GM18502 (cell line): ENCODE measurements around the gene MIPOL1.
"Not testable (repeated sequence)": the region's sequence is repeated elsewhere in the genome, so short reads cannot be mapped to it uniquely, and the experiment has no call there.

Source experiments
- ATAC-seq: cut with Tn5 transposase; IDR thresholded peaks from one replicate; pipeline ENCODE4 v1.9.1; 2021; ENCODE audit warnings: mild to moderate bottlenecking; ENCODE audit not compliant: unreplicated experiment, poor library complexity

MIPOL1 gene

DNA sequence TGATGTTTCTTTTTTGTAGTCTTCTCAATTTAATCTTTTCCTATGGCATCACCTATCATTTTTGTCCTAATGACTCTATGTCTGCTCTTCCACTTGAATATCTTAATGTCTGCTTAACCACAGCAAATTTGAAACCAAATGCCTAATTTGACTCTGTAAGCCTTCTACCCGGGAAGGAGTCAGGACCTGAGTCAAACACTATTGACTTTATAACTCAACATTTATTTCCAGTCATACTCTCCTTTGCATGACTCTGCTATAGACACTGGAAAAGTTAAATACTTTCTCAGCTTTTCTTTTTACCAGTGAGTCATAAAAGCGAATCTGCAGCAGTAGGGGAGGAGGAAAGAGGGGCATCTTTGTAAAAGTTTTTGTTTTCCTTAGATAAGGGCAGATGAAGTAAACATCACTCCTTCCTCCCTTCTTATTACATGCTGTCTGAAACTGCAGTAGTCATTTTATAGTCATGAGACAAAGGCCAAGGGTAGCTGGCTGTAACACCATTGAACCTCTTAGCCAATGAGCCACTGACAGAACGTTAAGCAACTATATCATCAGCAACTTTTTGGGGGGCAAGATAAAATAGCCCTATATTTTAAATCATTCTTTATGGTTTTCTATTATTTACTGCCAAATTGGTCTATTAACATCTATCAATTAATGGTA lies 179.3 kb downstream of the MIPOL1 start:
- ATAC-seq = no peak

DNA sequence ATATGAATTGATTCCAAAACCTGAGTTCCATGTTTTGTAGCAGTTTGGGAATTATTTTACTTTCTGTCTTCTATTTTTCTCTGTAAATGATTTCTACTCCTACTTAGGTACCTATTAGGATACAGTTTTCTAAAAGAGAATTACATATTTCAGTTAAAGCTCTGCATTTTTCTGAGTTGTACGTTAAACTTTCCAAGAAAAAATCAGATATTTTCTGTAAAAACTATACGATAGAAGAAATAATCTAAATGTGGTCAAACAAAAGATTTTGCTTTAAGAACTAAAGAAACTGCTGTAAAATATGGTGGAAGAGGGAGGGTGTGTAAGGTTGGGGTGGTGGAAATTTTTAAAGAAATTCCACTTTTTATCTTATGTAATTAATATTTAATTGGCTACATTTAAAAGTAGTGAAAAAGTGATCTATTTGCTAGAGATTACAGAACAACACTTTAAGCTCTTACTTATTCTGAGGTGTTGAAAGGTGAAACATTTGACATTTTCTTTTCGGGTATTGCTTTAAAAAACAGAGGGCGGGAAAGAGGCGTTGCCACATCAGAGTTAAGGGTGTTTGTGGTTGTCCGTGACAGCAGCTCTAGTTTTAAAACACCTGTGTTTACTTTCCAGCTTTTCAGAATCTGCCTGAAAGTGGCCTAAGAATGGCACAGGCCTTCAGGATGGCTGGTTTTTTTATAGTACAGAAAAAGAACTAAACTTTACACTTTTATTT lies 187.3 kb downstream of the MIPOL1 start:
- no peak for ATAC-seq

DNA sequence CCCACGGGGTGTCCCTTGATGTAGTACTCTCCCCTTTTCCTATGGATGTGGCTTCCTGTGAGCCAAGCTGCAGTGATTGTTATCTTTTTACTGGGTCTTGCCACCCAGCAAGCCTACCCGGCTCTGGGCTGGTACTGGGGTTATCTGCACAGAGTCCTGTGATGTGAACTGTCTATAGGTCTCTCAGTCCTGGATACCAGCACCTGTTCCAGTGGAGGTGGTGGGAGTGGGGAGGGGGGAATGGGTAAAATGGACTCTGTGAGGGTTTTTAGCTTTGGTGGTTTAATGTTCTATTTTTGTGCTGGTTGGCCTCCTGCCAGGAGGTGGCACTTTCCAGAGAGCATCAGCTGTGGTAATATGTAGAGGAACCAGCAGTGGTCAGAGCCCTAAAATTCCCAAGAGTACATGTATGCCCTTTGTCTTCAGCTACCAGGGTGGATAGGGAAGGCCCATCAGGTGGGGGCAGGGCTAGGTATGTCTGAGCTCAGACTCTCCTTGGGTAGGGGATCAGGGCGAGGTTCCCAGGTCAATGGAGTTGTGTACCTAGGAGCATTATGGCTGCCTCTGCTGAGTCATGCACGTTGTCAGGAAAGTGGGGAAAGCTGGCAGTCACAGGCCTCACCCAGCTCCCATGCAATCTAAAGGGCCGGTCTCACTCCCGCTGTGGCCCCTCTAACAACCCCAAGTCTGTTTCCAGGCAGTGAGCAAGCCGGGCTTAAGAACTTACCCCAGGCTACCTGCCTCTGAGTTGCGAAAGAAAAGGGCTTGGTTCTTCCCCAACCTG lies 199.6 kb downstream of the MIPOL1 start:
- not testable (repeated sequence) for ATAC-seq

DNA sequence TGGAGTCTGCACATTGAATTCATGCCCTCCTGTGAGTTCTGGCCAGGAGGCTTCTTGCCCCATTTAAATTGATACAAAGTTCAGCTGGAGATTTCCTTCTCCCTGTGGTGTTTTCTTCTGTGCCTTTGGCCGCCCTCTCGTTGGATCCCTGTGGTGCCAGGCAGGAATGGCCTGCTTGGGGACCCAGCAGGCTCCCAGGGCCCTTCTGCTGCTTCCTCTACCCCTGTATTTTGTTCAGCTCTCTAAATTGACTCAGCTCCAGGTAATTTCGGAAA lies 200.1 kb downstream of the MIPOL1 start:
- no peak for ATAC-seq

- no peak for ATAC-seq
These were observed 201.8 kb downstream of the MIPOL1 start for GRCh38 chr14:37399517-37399916.

DNA sequence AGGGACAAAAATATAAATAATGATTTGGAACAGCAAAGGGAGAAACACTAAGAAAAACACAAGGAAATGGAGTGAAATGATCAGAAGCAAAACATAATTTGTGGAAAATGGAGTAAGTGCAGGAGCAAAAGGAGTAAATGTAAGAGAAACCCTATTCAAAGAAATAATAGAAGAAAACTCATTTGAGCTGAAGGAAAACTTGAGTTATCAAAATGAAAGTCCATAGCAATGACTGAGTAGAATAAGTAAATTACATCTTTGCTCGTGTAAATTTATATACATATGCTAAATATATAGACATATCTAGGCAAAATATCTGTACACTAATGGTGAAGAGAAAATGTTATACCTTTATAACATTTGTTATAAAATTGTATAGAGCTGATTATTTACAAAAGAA lies 203.4 kb downstream of the MIPOL1 start:
- ATAC-seq = no peak

- ATAC-seq = no peak
These were observed 205.9 kb downstream of the MIPOL1 start for GRCh38 chr14:37403626-37404025.

DNA sequence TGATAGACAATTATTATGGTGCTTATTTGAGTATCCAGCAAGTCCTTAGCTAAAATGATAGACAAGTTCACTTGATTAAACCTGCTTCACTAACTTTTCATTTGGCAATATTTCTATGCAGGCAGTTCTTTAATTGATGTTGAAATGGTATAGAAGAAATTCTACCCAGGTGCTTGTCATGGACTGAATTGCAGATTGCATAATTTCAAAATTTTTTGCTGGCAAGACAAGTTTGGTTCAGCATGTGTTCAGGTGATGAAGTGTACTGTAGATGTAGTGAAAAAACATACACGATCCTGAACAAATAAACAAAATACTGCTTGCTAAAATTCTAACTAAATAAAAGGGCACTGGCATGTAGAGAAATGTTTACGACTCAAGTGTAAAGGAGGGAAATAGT lies 208.4 kb downstream of the MIPOL1 start:
- no peak for ATAC-seq

DNA sequence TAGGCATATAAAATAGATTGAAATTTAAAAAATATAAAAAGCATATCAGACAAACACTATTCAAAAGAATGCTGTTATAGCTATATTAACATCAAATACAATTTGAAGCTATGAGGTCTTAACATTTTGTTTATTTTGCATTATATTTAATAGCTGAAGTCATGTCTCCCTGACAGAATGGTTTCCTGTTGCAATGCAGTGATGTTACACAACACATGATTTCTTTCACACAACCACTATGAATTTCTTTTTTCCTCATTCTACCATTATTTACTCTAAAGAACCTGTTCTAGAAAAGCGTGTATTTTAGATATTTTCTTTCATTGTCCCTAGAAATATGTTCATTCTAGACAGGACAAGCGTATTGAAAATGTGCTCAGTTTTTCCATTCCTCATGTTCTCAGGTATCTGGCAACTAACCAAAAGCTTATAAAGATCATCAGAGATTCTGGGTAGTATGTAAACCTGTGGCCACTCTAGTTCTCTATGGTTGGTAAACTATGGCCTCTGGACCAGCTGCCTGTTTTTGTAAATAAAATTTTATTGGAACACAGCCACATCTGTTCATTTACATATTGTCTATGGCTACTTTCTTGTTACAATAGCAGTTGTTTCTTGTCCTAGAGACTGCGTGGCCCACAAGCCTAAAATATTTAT lies 213.5 kb downstream of the MIPOL1 start:
- no peak for ATAC-seq

- ATAC-seq = no peak
These were observed 215.3 kb downstream of the MIPOL1 start for GRCh38 chr14:37413050-37413449.

DNA sequence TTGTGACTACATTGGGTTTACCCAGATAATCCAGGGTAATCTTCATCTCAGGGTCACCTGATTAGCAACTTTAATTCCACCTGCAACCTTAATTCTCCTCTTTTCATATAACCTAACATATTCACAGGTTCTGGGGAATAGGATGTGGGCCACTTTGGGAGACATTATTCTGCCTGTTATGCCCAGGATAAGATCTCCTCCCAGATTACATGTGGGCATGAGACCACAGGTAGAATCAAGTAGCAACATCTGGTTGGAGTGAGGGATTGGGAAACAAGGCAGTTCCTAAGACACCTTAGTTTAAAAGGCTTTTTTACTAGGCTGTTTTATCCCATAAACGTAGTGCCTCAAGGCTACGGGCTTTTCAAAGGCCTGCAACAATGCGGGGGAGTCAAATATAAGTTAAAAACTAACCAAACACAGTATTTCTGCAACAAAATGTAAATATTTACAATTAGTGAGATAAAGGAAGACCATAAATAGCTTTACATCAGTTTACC lies 215.8 kb downstream of the MIPOL1 start:
- no peak for ATAC-seq

DNA sequence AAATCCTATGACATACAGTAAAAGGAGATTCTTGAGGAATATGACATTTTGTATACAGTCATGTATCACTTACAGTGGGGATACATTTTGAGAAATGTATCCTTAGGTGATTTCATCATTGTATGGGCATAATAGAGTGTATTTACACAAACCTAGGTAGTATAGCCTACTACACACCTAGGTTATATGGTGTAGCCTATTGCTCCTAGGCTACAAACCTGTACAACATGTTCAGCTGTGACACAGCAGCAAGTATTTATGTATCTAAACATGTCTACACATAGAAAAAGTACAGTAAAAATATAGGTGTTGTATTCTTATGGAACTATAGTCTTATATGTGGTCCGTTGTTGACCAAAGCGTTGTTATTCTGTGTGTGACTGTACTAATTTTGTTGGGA lies 218.5 kb downstream of the MIPOL1 start:
- no peak for ATAC-seq

- no peak for ATAC-seq
These were observed 219.4 kb downstream of the MIPOL1 start for GRCh38 chr14:37417151-37417550.

DNA sequence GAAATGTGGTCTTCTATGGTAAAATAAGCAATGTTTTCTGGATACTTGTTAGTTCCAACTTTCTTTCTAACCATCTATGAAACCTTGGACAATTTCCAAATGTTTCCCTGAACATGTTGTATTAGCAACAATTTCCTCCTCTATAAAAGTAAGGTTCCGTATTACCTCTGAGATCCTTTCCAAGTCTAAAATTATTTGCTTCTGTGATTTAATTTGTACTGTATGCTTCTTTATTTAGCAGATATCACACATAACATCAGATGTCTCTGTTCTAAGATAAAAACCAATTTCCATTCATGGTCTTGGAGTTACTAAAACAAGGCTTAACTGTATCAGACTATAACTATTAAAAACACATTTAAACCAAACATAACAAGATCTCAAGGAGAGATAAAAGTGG lies 220.1 kb downstream of the MIPOL1 start:
- ATAC-seq = no peak

DNA sequence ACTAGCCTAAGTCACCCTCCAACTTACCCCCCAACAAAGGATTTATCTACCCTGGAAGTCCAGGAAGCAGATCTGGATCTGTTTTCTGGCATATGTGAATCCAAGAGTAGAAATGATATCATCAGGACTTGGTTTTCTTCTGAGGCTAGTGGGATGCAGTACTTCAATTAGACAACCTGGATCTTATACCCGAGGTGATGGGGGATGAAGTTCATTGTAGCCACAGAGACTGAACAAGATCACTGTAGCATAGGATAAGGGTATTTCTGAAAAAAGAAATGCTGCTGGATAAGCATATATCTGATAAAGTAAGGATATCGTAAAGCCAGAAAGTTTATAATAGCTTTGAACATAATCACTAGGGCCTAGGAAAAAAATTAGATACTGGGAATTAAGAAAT lies 222.9 kb downstream of the MIPOL1 start:
- ATAC-seq = no peak

GRCh38 chr14:37422319-37422718 lies 224.6 kb downstream of the MIPOL1 start:
- ATAC-seq = no peak

DNA sequence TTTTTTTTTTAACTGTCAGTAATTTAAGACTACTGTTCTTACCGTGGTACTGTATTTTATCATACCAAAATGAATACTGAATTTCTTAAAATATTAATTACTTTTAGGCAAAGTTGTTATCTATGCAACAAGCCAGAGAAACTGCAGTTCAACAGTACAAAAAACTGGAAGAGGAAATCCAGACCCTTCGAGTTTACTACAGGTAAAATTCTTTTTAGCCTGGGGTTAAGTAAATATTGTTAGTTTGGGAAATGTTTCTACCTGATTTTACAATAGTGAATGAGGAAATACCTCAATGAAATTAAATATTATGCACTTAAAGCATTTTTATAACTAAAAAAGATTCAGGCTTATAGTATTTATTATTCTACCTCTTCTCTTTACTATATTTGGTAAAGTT lies 225.0 kb downstream of the MIPOL1 start:
- ATAC-seq = no peak

DNA sequence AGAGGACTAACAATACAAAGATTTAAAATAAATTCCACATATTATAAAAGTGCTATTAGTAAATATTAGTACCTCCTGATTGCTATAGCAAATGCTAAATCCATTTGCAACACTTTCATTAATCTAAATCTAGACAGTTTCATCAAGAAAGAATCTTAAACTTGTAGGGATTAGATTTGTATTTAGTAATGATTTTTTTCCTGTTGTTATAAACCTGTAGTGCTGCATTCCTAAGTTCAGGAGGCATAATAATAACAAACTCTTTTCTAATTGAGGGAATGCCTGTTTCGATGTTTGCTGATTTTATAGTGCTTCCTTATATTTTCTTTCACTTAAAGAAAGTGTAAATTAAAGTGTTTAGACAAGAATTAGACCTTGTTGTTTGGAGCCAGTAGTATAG lies 231.2 kb downstream of the MIPOL1 start:
- ATAC-seq = no peak

DNA sequence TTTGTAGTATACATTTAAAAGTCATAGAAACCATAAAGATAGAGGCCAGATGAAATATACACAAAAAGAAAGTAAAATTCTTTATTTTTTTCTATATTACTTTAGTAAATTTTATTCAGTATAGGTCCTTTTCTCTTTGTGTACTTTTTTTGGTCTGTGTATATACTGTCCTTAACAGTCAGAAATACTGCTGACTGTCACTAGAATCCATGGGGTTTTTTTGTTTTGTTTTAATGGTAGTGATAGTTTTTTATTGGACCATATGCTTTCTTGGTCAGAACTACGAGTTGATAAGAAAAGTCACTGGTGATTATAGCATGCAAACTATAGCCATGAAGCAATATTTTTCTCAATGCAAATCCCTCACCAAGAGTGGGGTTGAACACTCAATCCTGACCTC lies 231.9 kb downstream of the MIPOL1 start:
- ATAC-seq = no peak

- ATAC-seq = no peak
These were observed 237.1 kb downstream of the MIPOL1 start for GRCh38 chr14:37434867-37435266.

DNA sequence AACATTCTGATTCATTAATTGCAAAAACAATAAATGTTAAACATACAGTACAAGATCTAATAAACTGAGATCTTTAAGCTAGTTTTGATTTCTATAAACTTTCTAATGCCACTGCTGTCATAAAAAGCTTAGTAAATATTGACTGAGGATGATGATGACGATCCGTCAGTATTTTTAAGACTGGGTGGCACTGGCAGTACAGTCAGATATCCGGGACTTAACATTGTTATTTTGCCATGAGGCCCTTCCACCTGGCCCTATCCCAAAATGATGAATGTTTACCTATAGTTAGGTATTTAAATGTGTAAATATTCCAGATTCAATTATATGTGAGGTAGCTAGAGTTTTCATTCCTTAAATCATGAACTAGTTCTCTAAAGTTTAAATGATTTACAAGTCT lies 238.8 kb downstream of the MIPOL1 start:
- no peak for ATAC-seq
